ENCODE measurements around the gene DPP6.
"Not testable (repeated sequence)": the region's sequence is repeated elsewhere in the genome, so short reads cannot be mapped to it uniquely, and the experiment has no call there.

GRCh38 chr7:154123397-154123796 lies 71.2 kb downstream of the DPP6 start:
- not testable (repeated sequence) for TF ChIP-seq UBTF (IDR thresholded peaks at IDR 0.05; ENCODE audit: borderline replicate concordance in 1 of 2, low read depth in 2 of 2, low read length in 2 of 2); CTCF (IDR thresholded peaks at IDR 0.05 in 2 of 3, conservative IDR thresholded peaks at IDR 0.05 in 1 of 3; ENCODE audit: insufficient read depth in 2 of 3, low read depth in 1 of 3, low read length in 3 of 3); JUND (IDR thresholded peaks at IDR 0.05; ENCODE audit: borderline replicate concordance, low read depth, low read length); JUND (tag; IDR thresholded peaks at IDR 0.05; ENCODE audit: borderline replicate concordance, low read depth, low read length); SMAD3 (CRISPR knock-in tag; conservative IDR thresholded peaks at IDR 0.05); SAP30 (IDR thresholded peaks at IDR 0.05; ENCODE audit: borderline replicate concordance, insufficient read depth, low read depth, low read length, poor library complexity, severe bottlenecking); JUN (IDR thresholded peaks at IDR 0.05; ENCODE audit: borderline replicate concordance, low read depth, low read length); JUN (CRISPR knock-in tag; IDR thresholded peaks at IDR 0.05; ENCODE audit: borderline replicate concordance)
